ENCODE results near the gene CDH23.

CDH23 gene

GRCh38 chr10:71687077-71687476 lies 290.4 kb downstream of the CDH23 start:
- POLR2A ChIA-PET (ENCODE audit: low non-redundant PET): no interaction called here
- no peak for TF ChIP-seq CTCF (conservative IDR thresholded peaks at IDR 0.05; ENCODE audit: low read depth)
- no peak for DNase-seq (ENCODE audit: low spot score)
- CTCF ChIA-PET: interaction anchor here (0.7 to 1.3 kb wide), 2 partner anchors 21 to 367 kb away, joined by 3 to 4 read pairs; no protein-coding TSS in a partner anchor
- no peak overlapping the region for H3K27ac ChIP-seq

- ChIA-PET POLR2A (ENCODE audit: low non-redundant PET) (no interaction called here), CTCF (no interaction called here)
- DNase-seq (ENCODE audit: low spot score): no peak
- H3K27ac ChIP-seq: no peak overlapping the region
- TF ChIP-seq CTCF (conservative IDR thresholded peaks at IDR 0.05; ENCODE audit: low read depth): no peak
Observed at GRCh38 chr10:71687480-71687879, 290.8 kb downstream of the CDH23 start.

- POLR2A ChIA-PET (ENCODE audit: low non-redundant PET): no interaction called here
- no peak for DNase-seq (ENCODE audit: low spot score)
- TF ChIP-seq CTCF (conservative IDR thresholded peaks at IDR 0.05; ENCODE audit: low read depth): no peak
- H3K27ac ChIP-seq: no peak overlapping the region
- CTCF ChIA-PET: no interaction called here
Observed at GRCh38 chr10:71688256-71688655, 291.5 kb downstream of the CDH23 start.

GRCh38 chr10:71690094-71690720 lies 293.5 kb downstream of the CDH23 start:
- H3K27ac ChIP-seq: no peak overlapping the region
- ChIA-PET POLR2A (ENCODE audit: low non-redundant PET) (no interaction called here), CTCF (no interaction called here)
- TF ChIP-seq CTCF (conservative IDR thresholded peaks at IDR 0.05; ENCODE audit: low read depth): no peak
- DNase-seq (ENCODE audit: low spot score): no peak

GRCh38 chr10:71691405-71691804 lies 294.7 kb downstream of the CDH23 start:
- DNase-seq (ENCODE audit: low spot score): no peak
- CTCF ChIA-PET: interaction anchor here (2.8 kb wide), 1 partner anchor 82 kb away, joined by 9 read pairs; the partner anchor contains the start of gene VSIR

GRCh38 chr10:71692598-71693306 lies 296.0 kb downstream of the CDH23 start:
- POLR2A ChIA-PET (ENCODE audit: low non-redundant PET): no interaction called here
- DNase-seq (ENCODE audit: low spot score): no peak
- CTCF ChIA-PET: interaction anchor here (0.6 to 2.8 kb wide), 7 partner anchors 12 to 619 kb away, joined by 3 to 9 read pairs (median 3); partner anchors contain the start of gene VSIR
- no peak for TF ChIP-seq CTCF (conservative IDR thresholded peaks at IDR 0.05; ENCODE audit: low read depth)
- no peak overlapping the region for H3K27ac ChIP-seq

More at GRCh38 chr10:71691405-71691804, 294.7 kb downstream of the CDH23 start:
- POLR2A ChIA-PET (ENCODE audit: low non-redundant PET): no interaction called here
- H3K27ac ChIP-seq: no peak overlapping the region
- no peak for TF ChIP-seq CTCF (conservative IDR thresholded peaks at IDR 0.05; ENCODE audit: low read depth)

Measured in RWPE1 (cell line).